NCI-H2081 (cell line): ENCODE measurements around the gene PARD3B.

ENCODE experiments used
- DNase-seq, 2 experiments: peaks; one replicate each; lab custom pipeline; 2025; lab: John Stamatoyannopoulos, UW

The PARD3B gene

GRCh38 chr2:205407984-205408383, 862.7 kb downstream of the PARD3B start:
- DNase-seq, result no peak

DNA sequence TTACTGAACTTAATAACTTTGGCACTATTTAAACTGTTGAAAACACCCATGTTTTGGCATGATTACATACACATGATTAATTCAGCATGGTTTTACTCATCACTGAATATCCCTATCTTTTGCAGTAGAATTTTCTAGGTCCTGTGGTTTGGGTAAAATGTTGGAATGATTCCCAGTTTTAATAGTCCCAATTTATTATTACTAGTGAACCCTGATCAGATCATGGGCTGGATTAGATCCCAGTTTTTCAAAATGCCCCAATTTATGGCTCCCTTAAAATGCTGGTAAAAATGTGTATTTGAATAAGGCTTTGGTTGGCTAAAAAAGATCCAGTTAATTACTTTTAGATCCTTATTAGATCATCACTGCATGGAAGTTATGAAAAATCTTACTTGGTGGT, 863.4 kb downstream of the PARD3B start:
- no peak for DNase-seq

- no peak for DNase-seq
Measured at GRCh38 chr2:205409411-205409810, 864.1 kb downstream of the PARD3B start.

DNA sequence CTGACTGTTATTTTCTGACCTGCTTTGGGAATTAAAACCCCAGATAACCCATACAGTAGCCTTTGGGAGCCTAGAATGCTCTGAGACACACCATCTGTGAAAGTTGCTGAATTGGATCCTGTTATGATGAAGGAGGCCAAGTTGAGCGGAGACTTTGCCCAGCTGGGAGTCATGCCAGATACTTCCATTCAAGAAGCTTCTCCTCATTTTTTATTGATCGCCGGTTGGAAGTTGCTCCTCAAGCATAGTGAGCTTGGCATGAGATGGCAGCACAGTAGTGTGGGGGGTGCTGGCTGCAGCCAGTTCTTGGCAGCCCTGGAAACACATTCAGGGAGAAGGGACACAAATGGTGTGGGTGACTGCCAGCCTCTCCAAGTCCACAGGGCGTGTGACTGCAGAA, 866.3 kb downstream of the PARD3B start:
- no peak for DNase-seq

GRCh38 chr2:205424326-205424725, 879.1 kb downstream of the PARD3B start:
- DNase-seq, result no peak

DNA sequence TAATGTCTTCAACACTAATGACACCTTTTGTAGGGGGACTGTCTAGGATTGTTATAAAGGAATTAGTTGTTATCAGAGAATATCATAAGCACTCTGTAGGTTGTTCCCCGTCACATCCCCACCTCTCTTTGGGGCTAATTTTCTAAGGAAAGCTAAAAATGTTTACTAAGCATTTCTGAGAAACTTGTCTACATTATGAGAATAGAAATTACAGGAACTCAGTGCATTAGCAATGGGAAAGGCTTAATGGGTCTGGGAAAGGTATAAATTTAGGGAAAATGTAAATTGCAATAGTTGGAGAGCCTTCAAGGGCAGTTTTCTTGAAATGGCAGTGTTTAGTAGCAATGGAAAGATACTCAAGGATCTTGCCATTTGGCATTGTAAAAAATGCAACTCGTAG, 879.8 kb downstream of the PARD3B start:
- no peak for DNase-seq

- no peak for DNase-seq
Measured at GRCh38 chr2:205427112-205427511, 881.8 kb downstream of the PARD3B start.

DNA sequence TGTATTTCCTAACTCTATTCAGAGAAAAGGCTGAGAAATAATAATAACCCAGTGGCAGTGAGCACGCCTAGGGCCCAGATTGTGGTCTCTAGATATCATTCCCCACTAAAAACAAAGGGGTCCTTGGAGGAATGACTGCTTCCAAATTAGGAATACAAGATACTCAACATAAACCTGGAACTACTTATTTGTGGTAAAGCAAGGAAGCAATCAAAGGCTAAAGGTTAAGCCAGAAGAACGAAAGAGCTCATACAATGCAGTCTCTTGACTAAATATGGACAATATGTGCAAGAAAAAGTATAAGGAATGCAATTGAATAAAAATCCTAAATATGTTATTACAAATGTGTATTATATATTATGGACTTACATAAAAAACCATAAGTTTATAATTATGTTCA, 883.5 kb downstream of the PARD3B start:
- no peak for DNase-seq

DNA sequence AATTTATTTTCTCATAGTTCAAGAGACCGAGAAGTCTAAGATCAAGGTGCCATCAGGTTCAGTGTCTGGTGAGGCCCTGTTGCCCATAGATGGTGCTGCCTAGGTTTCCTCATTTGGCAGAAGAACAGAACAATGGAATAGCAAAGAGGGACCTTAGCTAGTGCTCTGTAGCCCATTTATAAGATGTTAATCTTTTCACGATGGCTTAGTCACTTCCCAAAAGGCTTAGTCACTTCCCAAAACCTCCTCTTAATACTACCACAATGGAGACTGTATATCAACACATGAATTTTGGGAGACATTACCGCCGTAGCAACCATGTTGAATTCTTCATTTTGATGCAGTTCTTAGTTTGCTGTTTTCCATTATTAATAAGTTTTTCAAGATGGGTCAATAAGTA, 890.7 kb downstream of the PARD3B start:
- DNase-seq, result no peak

- DNase-seq, result no peak
Measured at GRCh38 chr2:205438241-205438640, 893.0 kb downstream of the PARD3B start.

- DNase-seq, result no peak
Measured at GRCh38 chr2:205439621-205440020, 894.3 kb downstream of the PARD3B start.

GRCh38 chr2:205441524-205441923, 896.2 kb downstream of the PARD3B start:
- no peak for DNase-seq

DNA sequence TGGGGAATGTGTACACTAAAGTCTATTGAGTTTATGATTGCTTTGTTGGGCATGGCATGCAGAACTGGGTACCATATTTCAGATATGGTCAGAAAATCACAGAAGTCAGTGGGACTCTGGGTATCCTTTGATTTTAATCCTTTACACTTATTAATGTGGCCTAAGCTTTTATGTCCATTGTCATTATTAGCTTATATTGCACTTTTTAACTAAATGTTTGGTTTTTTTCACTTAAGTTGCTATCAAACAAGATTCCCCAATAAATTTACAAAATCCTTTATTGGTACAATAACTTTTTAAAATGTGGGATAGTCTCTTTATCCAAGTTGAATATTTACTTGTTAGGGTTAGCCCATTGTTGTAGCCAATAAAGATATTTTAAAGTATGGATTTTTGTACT, 902.9 kb downstream of the PARD3B start:
- DNase-seq, result no peak

- no peak for DNase-seq
Measured at GRCh38 chr2:205451901-205452512, 906.7 kb downstream of the PARD3B start.

DNA sequence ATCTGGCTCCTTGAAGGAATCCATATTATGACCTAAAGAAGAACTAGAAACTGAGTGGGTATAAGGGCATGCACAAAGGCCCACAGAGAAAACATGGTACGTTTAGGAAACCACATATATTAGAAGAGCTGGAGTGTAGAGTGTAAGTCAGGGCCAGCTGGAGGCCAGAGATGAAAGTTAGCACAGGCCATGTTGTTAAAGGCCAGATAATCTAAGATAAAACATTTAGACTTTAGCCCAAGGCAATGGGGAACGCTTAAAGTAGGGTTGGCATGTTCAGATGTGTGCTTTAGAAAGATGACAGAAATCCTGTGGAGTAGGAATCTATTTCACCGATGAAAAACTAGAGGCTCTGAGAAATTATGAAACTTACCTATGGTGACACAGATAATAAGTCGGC, 907.9 kb downstream of the PARD3B start:
- DNase-seq, result no peak

DNA sequence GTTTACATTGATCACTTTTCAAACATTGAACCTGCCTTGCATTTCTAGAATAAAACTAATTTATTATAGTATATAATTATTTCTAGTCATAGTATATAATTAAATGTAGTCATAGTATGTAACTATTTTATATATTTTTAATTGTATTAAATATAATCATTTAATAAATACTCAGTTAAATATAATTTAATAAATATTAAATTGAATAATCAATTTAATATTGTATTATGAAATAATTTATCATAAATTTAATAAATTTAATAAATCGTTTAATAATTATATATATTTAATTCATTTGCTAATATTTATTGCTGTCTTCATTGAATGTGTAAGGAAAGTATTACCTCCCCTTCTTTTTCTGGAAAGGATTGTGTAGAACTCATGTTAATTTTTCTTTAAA, 911.4 kb downstream of the PARD3B start:
- DNase-seq, result no peak

GRCh38 chr2:205460217-205460616, 914.9 kb downstream of the PARD3B start:
- DNase-seq, result no peak

DNA sequence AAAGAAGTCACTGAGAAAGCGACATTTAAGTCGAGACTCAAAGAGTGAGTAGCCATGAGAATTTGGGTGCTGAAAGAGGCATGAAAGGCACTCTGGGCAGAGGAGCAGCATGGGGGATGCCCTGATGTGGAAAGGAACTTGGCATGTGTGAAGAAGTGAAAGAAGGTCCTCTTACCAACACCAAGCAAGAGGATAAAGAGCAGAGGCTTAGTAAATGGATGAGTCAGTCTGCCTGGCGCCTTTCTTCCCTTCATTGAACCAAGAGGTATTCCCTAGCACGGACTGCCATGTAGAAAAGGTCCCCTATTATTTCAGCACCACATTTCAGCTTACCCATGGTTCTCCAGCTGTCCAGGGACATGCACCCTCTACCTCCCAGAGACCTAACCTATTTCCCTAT, 915.9 kb downstream of the PARD3B start:
- DNase-seq, result no peak

DNA sequence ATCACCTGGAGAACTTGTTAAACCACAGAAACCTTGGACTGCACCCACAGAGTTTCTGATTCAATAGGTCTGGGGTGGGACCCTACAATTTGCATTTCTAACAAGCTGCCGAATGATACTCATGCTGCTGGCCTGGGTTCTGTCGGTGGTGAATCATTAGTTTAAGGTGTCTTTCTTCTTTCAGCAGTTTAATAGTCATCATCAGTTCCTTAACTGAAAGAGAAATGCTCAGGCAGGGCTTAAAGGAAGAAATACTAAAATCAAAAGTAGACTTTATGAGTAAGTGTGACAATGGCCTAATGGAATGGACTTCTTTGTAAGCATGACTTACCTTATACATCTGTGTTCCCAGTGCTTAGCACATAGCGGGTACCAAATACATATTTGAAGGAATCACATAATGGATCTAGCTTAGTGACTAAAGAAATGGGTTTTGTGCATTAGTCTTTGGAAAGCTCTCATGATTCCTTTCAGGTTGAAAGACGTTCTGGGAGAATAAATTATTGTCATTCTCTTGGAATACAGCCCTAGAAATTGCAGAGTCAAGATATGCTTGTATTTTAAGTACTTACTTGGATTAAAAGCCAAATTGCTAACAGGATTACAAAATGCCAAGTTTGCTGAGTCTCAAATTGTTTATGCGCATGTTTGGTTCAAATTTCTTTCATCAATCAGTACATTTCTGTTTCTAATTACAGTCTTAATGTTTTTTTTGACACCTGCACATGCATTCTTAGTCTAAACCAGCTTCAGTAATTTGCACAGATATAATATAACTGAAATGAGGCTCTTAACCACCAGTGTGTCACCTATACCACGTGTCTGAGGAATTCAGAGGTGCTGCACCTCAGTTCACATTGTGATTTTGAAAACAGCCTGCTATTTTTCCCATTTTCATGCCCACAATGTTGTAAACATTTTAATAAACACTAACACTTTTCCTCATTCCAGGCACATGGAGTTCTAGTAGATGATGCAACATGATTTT, 916.7 kb downstream of the PARD3B start:
- DNase-seq, result no peak

DNA sequence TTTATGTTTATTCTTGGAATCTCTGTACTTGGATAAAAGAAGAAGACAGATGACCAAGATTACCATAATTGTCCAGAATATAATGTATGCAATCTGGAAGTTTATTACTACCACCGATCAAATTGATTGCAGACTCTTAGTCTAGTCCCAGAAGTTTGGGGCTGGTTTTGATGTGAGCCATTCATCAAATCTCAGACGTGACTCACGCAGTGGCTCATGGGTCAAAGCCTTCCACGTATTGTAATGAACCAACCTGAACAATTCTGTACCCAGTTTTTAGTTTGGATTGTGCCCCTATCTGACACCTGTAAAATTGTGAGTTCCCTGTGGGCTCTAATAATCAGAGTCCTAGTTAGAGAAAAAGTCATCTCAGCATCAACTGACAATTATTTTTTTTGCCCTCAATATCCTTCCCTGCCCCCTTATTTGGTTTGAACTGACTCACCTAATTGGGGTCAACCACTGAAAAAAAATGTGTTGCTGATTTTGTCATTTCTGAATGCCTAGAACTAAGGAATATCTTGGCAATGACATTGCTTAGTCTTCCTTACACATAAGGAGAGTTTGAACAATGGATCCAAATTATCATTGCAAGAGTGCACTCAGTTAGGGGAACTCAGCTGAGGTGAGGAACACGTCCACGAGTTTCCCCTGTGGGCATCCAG, 917.5 kb downstream of the PARD3B start:
- no peak for DNase-seq

GRCh38 chr2:205463466-205464025, 918.3 kb downstream of the PARD3B start:
- DNase-seq, result no peak

DNA sequence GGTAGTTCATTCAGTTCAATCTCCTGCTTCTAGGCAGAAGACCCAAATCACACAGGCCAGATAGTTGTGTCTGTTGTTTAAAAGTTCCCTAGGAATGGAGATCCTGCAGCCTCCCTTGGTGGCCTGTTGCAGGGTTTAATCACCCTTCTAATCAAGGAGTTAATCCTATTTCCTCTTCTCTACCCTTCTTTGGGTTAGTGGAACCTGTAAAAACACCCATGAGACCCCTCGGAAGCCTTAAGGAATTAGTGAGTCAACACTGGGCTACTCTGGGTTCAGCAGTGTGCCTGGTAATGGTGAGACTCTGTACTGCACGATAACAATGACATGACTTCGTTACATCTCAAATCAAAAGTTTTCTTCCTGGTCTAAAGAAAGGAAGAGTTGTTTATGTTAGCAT, 919.4 kb downstream of the PARD3B start:
- DNase-seq, result no peak

DNA sequence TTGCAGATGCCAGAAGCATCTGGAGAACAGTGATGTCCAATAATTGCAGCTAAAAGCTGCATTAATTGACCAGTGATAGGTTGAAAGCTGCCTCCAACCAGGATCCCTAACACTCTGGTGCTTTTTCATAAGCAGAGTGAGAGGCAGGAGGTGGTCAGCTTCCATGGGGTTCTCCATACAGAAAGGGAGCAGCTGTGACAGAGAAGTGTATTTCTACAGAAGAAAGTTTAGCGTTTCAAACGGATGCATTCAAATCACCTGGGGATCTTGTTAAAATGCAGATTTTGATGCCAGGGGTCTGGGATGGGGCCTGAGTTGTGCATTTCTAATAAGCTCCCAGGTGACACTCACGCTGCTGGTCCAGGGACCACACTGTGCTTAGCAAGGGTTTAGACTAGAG, 920.5 kb downstream of the PARD3B start:
- DNase-seq, result no peak
